GM21390 (cell line): ENCODE data around the gene TAOK1.

Experiments
- ATAC-seq: cut with Tn5 transposase; IDR thresholded peaks from one replicate; pipeline ENCODE4 v1.9.1; 2021; ENCODE audit not compliant: unreplicated experiment

TAOK1 gene

GRCh38 chr17:29593591-29594518 lies 203.7 kb downstream of the TAOK1 start:
- ATAC-seq, result no peak

- no peak for ATAC-seq
Observed at GRCh38 chr17:29594519-29595090, 204.4 kb downstream of the TAOK1 start.

GRCh38 chr17:29595107-29595942 lies 205.2 kb downstream of the TAOK1 start:
- no peak for ATAC-seq

GRCh38 chr17:29595943-29596774 lies 206.0 kb downstream of the TAOK1 start:
- no peak for ATAC-seq

- ATAC-seq, result no peak
Observed at GRCh38 chr17:29596811-29597210, 206.6 kb downstream of the TAOK1 start.

GRCh38 chr17:29597361-29598172 lies 207.4 kb downstream of the TAOK1 start:
- ATAC-seq, result no peak
